Hippocampal formation (tissue), 2 donors: ENCODE data around the gene GNG7.
A peak's percentile ranks its signal among the peaks of the same experiment; 100 is the strongest.
"Not testable (repeated sequence)": the region's sequence is repeated elsewhere in the genome, so short reads cannot be mapped to it uniquely, and the experiment has no call there.

ENCODE experiments used
- DNase-seq, 2 donors: peaks; one replicate each; lab custom pipeline; 2025; lab: John Stamatoyannopoulos, UW

The GNG7 gene

DNA sequence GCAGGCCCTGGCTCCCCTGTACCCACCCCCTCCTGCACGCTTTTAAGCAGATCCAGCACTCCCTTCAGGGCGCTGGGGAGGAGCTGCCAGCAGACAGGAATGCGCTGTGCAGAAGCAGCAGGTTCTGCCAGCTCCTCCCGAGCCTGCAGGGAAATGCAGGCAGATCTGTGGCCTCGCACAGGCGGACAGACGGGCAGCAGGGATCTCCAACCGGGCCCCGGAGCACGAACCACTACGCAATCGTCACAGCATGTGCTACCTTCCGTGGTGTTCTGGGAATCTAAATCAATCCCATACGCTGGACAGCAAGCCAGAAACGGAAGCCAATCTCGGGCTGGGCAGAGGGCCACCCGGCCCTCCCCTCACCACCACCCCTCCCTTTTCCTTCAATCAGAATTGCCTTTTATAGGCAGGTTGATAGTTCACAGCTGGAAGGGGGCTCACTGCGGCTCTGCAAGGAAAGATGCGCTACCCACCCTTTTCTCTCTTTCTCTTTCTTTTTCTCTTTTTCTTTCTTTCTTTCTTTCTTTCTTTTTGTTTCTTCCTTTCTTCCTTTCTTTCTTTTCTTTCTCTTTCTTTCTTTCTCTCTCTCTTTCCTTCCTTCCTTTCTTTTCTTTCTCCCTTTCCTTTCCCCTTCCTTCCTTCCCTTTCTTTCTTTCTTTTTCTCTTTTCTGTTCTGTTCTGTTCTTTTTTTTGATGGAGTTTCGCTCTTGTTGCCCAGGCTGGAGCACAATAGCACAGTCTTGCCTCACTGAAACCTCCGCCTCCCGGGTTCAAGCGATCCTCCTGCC is 99.9 kb downstream of the GNG7 start:
- peak; percentile 42 to 50 for DNase-seq

DNA sequence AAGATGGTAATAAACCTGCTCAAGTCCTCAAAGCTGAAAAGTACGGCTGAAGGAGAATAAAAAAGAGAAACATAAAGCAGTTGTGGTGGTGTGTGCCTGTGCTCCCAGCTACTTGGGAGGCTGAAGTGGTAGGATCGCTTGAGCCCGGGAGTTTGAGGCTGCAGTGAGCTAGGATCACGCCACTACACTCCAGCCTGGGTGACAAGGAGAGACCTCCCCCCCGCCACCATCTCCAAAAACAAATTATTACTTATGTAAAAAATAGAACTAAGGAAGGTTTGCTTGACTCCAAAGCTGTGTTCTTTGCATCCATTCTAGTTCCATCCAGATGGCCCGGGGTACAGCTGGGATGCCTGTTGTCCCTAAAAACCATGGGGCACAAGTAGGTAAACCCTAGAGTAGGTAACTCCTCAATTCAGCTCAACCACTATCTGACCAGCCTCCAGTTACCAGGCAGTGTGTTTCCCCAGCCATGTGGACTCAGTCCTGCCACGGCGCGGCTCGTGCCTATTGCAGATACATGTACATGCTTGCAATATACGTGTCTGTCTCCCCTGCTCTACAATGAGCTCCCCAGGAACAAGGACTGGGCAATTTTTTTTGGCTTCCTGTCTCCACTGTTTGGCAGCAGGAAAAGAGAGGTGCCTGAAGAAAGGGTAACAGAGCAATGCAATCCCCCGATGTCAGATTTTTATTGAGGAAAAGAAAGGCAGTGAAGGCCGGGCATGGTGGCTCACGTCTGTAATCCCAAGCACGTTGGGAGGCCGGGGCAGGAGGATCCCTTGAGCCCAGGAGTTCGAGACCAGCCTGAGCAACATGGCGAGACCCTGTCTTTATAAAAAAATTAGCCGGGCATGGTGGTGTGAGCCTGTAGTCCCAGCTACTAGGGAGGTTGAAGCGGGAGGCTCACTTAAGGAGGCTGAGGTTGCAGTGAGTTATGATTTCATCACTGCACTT is 101.3 kb downstream of the GNG7 start:
- no peak for DNase-seq

DNA sequence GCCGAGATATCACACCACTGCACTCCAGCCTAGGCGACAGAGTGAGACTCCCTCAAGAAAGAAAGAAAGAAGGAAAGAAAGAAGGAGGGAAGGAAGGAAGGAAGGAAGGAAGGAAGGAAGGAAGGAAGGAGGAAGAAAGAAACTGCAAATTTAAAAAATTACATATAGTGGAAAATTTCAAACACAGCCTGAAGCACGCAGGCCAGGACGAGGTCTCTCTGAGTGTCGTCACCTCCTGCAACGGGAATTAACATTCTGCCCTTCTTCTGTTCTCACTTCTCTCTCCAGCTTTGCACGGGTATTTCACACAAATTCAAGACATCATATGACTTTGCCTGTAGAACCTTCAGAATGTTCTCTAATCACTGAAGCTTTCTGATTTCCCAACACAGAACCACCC is 108.2 kb downstream of the GNG7 start:
- no peak for DNase-seq

- DNase-seq, result no peak
Observed at GRCh38 chr19:2592824-2593223, 109.7 kb downstream of the GNG7 start.

DNA sequence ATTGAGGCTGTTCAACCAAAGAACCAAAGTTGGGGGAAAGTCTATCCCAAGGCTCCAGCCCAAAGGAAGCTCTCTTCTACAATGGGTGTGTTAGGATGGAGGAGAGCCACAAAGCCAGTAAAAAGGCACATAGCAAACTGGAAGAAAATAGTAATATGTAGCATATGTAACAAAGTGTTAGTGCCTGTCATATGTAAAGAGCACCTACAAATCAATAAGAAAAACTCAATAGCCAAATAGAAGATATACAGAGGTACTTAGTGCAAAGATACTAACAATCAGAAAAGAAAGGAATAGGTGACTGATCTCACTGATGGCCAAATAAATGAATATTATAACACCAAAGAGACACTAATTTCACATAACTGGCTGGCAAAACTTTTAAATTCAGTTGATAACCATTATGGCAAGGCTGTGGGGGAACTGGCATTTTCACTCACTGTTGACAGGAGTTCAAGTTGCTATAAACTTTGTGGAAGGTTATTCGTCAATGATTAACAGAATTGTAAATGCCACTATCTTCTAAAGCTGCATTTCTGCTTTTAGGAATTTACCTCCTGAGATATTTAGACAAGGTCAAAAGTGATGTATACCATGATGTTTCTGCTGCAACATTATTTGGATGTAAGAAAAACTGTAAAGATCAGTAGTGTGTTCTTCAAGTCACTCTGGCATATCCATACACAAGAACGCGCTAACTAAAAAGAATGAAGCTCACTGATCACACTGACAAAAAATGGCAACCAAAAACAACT is 110.8 kb downstream of the GNG7 start:
- DNase-seq, result no peak

DNA sequence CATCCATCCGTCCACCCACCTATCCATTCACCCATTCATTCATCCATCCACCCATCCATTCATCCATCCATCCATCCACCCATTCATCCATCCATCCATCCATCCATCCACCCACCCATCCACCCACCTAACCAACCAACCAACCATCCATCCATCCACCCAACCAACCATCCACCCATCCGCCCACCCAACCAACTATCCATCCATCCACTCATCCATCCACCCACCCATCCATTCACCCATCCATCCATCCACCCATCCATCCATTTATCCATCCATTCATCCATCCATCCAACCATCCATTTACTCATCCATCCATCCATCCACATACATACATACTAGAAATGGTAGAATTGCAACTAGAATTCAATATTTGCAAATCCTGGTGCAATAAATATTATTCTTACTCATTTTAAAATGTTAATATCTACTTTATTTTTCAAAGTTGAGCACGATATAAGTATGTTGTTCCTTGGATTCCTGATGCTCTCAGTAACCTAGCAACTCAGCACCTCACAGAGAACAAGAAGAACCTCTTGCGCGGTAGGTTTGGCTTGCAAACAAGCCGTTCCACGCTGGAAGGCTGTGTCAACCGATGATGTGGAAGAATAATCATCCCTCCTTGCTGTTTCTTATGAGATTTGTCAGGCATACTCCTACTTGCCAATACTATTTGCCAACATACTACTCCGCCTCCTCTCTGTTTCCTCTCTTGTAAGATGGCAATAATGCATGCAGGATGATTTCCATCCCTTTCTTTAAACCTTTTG is 111.7 kb downstream of the GNG7 start:
- no peak for DNase-seq

DNA sequence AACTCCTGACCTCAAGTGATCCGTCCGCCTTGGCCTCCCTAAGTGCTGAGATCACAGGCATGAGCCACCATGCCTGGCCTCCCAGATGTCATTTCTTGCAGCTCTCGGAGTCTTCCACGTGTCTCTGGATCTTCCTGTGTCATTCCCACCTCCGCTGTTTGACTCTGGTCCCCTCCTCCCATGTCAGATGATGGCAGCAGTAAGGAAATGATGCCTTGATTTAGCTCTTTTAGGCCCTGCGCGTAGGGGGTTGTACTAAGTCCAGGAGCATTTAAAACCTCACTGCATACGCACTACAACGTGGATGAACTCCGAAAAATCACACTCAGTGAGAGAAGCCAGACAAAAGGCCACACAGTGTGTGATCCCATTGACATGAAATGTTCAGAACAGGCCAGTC is 113.1 kb downstream of the GNG7 start:
- DNase-seq, result no peak

- DNase-seq, result peak in 1 of 2 donors; percentile 30
Observed at GRCh38 chr19:2588081-2588777, 114.3 kb downstream of the GNG7 start.

- no peak for DNase-seq
Observed at GRCh38 chr19:2587001-2587719, 115.3 kb downstream of the GNG7 start.

DNA sequence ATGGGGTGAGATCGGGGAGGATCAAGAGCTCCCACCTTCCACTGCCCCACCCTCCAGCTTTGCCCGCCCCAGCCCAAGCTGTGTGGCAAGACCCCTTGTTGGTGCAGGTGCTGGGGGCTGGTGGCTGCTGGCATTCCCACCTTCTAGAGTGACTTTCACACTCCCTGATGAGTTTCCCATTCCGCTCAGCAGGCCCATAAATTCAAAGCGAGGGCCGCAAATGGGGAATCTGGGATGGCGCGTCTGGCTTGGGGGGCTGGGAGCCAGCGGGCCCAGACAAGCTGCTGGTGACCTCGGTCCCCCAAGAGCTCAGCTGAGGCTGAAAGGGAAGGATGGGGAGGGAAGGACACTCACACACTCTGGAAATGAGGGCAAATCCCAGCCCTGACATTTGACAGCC is 116.3 kb downstream of the GNG7 start:
- DNase-seq, result no peak

DNA sequence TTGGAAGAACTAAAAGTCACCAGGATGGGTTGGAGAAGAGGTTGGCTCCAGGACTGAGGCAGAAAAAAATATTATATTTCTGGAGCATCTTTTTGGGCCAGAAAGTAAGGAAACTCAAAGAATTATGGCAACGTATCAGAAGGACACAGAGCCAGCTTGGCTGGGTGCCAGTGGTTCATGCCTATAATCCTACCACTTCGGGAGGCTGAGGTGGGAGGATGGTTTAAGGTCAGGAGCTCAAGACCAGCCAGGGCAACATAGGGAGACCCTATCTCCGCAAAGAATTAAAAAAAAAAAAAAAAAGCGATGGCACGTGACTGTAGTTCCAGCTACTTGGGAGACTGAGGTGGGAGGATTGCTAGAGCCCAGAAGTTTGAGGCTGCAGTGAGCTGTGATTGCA is 118.5 kb downstream of the GNG7 start:
- no peak for DNase-seq

DNA sequence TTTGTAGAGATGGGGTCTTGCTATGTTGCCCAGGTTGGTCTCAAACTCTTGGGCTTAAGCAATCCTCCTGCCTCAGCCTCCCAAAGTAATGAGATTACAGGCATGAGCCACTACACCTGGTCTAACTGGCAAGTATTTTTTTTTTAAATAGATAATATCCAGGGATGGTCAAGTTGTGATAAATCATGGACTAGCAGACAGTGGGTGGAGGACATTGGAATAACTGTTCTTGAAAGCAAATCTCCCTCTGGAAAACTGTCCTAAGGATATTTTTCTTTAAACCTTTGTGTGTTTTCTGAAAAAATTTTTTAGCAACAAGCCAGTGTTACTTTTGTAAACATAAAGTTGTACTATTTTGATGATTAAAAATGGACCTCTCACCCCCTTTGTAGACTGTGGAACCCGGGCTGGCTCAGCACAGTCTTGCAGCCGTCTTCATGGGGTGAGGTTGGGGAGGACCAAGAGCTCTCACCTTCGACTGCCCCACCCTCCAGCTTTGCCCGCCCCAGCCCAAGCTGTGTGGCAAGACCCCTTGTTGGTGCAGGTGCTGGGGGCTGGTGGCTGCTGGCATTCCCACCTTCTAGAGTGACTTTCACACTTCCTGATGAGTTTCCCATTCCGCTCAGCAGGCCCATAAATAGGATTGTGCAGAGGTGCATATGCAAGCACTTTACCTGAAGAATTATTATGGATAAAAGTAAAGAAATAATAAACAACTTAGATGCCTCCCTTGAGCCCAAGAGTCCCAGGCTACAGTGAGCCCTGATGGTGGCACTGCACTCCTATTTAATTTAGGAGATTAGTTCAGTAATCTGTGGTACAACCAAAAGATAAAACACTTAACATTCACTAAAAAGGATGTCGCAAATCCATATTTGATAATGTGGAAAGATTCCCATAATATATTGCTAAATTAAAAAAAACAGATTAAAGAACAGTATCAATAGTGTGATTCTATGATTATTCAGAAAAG is 119.2 kb downstream of the GNG7 start:
- DNase-seq, result no peak

GRCh38 chr19:2580396-2580795 is 122.1 kb downstream of the GNG7 start:
- DNase-seq, result not testable (repeated sequence)

DNA sequence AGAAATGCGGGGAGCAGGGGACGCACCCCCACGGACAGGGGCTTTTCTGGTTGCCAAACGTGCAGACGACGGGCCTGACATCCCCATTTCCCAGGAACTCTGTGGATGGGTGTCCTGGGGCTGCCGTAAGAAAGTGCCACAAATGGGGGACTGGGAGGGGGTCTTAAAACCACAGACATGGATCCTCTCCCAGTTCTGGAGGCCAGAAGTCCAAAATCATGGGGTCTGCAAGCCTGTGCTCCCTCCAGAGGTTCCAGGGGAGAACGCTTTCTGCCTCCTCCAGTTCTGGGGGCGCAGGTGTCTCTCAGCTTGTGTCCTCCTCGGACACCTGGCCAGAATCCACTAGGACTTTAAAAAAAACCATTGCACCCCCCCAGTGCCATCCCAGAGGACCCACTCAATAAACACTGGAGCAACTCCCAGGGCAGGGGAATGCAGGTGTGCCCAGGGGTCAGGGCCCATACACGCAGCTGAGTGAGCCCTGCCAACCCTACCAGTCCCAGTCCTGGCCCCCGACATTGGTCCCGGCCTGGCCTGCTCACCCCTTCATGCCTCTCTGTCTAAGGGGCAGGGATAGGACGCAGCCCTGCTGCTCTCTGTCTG is 122.7 kb downstream of the GNG7 start:
- no peak for DNase-seq

DNA sequence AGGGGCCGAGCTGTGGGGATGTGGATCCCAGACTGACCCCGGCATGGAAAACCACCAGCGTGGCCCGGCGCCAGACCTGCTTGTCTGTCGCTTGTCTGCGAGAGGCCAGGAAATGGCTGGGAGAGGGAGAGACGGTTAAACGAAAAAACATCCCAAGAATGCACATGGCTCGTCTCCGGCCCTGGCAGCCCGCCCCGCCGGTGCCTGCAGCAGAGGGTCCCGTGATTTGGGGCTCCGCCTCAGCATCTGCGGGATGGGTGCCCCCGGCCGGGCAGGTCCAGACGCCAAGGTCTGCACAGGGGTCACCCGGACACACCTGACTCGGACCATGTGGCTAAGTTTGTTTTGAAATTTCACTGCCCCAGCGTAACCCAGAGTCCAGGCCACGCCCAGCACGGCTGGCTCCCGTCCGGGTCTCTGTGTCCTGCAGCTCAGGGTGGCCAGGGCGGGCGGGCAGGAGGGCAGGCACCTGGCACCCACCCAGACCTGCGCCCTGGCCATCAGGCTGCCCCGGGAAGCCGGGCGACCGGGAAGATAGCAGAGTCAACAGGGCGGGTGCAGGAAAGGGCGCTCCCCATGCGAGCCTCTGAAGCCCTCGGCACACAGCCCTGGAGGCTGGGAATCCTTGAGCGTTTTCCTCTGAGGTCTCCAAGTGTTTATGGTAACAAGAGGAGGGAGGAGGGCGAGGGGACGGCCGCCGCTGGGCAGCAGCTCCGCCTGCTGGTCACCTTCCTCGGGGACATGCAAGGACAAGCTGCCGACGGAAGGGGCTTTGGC is 123.4 kb downstream of the GNG7 start:
- peak; percentile 69 to 82 for DNase-seq

DNA sequence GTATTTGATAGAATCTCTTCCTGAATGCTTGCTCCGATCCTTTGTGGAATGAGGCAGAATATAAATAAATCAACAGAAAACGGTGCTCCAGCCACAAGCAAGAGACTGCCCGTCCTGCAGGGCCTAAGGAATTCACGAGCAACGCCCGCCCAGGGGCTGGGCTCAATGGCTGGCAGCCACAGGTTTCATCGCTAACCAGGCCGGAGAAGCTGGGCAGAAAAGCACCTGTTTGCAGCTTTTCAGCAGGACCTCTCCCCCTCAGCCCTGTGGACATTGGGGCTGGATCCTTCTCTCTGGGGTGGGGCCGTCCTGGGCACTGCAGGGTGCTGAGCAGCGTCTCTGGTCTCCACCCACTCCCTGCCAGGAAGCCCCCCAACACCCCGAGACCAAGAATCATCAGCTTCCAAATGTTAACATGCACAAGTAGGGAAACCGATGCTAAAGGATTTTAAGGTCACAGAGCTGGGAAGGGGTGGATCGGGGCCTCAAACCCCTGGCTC is 124.1 kb downstream of the GNG7 start:
- DNase-seq, result no peak

GRCh38 chr19:2577722-2578335 is 124.7 kb downstream of the GNG7 start:
- no peak for DNase-seq
